Fibroblast of villous mesenchyme (primary cell): Measurements from ENCODE around the gene SLC47A1. TPM values are rescaled to one million over a fixed set of nuclear protein-coding genes. Genes with fewer than 3 reads are reported as not detected.
"Not testable (repeated sequence)": the region's sequence is repeated elsewhere in the genome, so short reads cannot be mapped to it uniquely, and the experiment has no call there.

Source experiments
- DNase-seq: peaks from one replicate; pipeline ENCODE4 v3.0.0-alpha.2; 2010; ENCODE audit warnings: low read depth
- H3K4me3 ChIP-seq: 2 replicates; pipeline ENCODE4 v1.5.1; 2011; ENCODE audit warnings: low read depth, mild to moderate bottlenecking, low read length
- CTCF ChIP-seq: IDR thresholded peaks from 2 replicates; pipeline ENCODE4 v1.5.1; 2012; ENCODE audit warnings: low read depth, mild to moderate bottlenecking, low read length; ENCODE audit not compliant: insufficient read depth
- total RNA-seq: library from RNA; depleted of rRNA; stranded (reverse); fragments of >200 nt; gene quantifications from 2 replicates; pipeline ENCODE4 v1.2.3, GENCODE V29; 2012

Gene SLC47A1
- total RNA-seq, 1 donor = 0.86 TPM

DNA sequence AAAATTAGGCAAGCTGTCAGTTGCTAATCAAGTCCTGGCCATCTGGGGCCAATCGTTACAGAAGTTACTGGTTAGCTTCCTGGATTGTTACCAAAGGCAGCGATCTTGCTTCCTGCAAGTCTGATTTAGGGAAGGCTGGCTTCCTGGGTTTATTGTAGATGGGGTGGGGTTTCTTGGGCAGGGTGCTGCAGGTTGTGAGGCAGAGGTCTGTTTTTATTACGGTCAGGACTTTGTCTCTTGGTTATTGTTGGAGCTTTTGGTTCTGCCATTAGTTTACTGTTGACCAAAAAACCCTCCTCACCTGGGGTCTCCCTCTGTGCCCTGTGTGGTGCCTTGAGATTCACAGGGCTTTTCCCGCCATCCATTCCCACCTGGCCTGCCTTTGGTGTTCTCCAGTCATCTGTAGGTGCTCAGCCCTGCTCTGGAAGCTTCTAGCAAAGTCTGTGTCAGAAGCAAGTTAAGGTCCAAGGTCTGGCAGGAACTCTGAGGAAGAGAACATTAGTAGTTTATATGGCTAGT lies 36.9 kb downstream of the SLC47A1 start:
- H3K4me3 ChIP-seq = no peak overlapping the region
- TF ChIP-seq CTCF = no peak
- DNase-seq = no peak

- peak; percentile 83 for DNase-seq
- TF ChIP-seq CTCF = no peak
- no peak overlapping the region for H3K4me3 ChIP-seq
Observed at GRCh38 chr17:19573075-19573474, 39.4 kb downstream of the SLC47A1 start.

GRCh38 chr17:19574956-19575355 lies 41.3 kb downstream of the SLC47A1 start:
- TF ChIP-seq CTCF = no peak
- no peak overlapping the region for H3K4me3 ChIP-seq
- DNase-seq = no peak

DNA sequence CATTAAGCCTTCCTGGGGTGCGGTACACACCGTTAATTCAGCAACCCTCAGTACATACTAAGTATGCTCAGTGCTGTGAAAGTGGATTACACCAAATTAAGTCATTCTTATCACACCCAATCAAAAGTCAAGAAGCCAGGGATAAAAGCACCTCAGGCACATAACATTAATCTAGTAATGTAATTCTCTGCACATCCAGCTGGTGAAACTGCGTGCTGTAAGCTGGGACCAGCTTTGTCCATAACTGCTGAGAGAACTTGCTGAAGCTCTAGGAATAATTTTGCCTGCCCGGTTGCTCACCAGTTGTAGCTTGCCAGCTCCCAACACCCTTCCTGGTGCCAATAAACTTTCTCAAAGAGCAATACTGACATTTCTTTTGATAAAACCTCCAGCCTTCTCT lies 44.9 kb downstream of the SLC47A1 start:
- no peak for DNase-seq
- no peak for TF ChIP-seq CTCF
- H3K4me3 ChIP-seq = no peak overlapping the region

GRCh38 chr17:19579192-19579761 lies 45.6 kb downstream of the SLC47A1 start:
- TF ChIP-seq CTCF = no peak
- no peak overlapping the region for H3K4me3 ChIP-seq
- no peak for DNase-seq

- TF ChIP-seq CTCF = no peak
- no peak for DNase-seq
Observed at GRCh38 chr17:19579867-19580565, 46.4 kb downstream of the SLC47A1 start.

GRCh38 chr17:19580566-19580920 lies 46.9 kb downstream of the SLC47A1 start:
- DNase-seq, H3K4me3 ChIP-seq: not testable (repeated sequence)

More at GRCh38 chr17:19579867-19580565, 46.4 kb downstream of the SLC47A1 start:
- H3K4me3 ChIP-seq = peak overlapping the region; percentile 37

DNA sequence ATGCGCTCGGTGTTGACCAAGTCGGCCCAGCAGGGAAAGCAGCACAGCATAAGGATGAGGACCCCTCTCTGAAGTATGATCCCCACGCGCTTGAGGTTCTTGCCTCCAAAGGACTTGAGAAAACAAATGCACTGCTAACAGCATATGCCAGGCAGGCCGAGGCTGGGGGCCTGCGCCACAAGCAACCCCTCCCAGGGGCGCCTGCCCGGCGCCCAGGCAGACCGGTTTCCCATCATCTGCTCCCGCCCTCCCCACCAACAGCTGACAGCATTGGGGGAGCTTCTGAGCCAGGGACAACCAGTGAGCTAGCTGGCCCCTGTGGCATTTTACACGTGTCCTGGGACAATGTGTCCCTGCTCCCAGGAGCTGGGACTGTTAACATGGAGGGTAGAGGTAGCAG lies 48.5 kb downstream of the SLC47A1 start:
- H3K4me3 ChIP-seq, DNase-seq: not testable (repeated sequence)
